Thyroid gland (tissue), 4 donors: ENCODE results near the gene KRTAP2-3. TPM values are rescaled to one million over a fixed set of nuclear protein-coding genes. Genes with fewer than 3 reads are reported as not detected.
"Not testable (repeated sequence)": the region's sequence is repeated elsewhere in the genome, so short reads cannot be mapped to it uniquely, and the experiment has no call there.

Source experiments
- DNase-seq, 2 donors: peaks; one replicate each; pipeline ENCODE4 v3.0.0-alpha.2; 2019
- H3K27ac ChIP-seq, 3 donors: fragments of 200-600 bp; sonication (generic); 1 replicate in 2 of 3; 2 replicates in 1 of 3; pipeline ENCODE4 v1.5.1; 2016 to 2019; ENCODE audit warnings: mild to moderate bottlenecking in 1 of 3, moderate library complexity in 1 of 3
- H3K27me3 ChIP-seq: fragments of 200-600 bp; sonication (generic); one replicate; pipeline ENCODE4 v1.5.1; 2019
- H3K36me3 ChIP-seq, 2 donors: fragments of 200-600 bp; sonication (generic); one replicate each; pipeline ENCODE4 v1.5.1; 2016 to 2019
- H3K4me1 ChIP-seq, 2 donors: fragments of 200-600 bp; sonication (generic); one replicate each; pipeline ENCODE4 v1.5.1; 2017 to 2019
- H3K4me3 ChIP-seq, 3 donors: fragments of 200-600 bp; sonication (generic); replicated peaks in 1 of 3; 1 replicate in 2 of 3; 2 replicates in 1 of 3; pipeline ENCODE4 v1.5.1; 2016; ENCODE audit warnings: mild to moderate bottlenecking in 1 of 3
- H3K9me3 ChIP-seq: fragments of 200-600 bp; sonication (generic); one replicate; pipeline ENCODE4 v1.5.1; 2017
- POLR2A ChIP-seq, 2 donors: fragments of 450-650 bp; IDR thresholded peaks; one replicate each; pipeline ENCODE4 v1.6.1; 2017; ENCODE audit warnings: antibody characterized with exemption in 2 of 2, mild to moderate bottlenecking in 2 of 2, moderate library complexity in 1 of 2
- WGBS, 2 donors: methylation state at CpG; one replicate each; pipeline ENCODE4 v1.1.5; 2017; 5-methylcytosine and 5-hydroxymethylcytosine counted together
- intact Hi-C: fragments of 100-400 bp; cut with DNase I; formaldehyde crosslinking; loops from one replicate; pipeline ENCODE4 v1.15.1; 2023
- total RNA-seq, 4 donors: library from RNA; depleted of rRNA; stranded (reverse); fragments of >200 nt; gene quantifications; one replicate each; pipeline ENCODE4 v1.2.3, GENCODE V29; 2016
- TF ChIP-seq, protein P1 (sequence below), 6 experiments: fragments of 200-600 bp in 3 of 6; fragments of 450-650 bp in 3 of 6; sonication (generic) in 3 of 6; IDR thresholded peaks; one replicate each; pipeline ENCODE4 v1.5.1; 2016 to 2019; ENCODE audit warnings: antibody characterized with exemption in 6 of 6, mild to moderate bottlenecking in 2 of 6, inconsistent platforms in 1 of 6, moderate library complexity in 1 of 6

Gene KRTAP2-3, protein sequence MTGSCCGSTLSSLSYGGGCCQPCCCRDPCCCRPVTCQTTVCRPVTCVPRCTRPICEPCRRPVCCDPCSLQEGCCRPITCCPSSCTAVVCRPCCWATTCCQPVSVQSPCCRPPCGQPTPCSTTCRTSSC
- not detected for total RNA-seq

DNA sequence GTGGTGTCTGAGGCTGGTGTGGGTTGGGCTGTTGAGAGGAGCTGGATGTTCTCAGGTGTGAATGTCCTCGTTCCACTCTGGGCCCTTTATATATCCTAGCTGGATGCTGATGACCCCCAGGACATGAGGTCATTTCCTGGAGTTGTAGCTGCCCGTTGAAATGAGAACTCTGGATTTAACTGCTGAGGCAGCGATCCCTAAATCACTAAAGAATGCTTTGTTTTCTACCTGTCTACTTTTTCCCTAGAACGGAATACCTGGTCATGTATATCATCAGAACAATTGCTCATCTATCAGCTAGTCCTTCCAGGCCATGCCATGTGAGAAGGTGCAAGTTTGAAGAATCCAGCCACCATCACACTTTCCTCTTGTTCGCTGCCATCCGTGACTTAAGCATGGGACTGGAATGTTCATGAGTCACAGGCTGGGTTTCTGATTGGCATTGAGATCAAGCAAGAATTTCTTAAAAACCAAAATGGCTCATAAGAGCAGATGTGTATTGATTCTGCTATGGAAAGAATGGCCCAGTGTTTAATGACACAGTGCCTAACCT, at the start of gene KRTAP2-3:
KRTAP2-3 (minus strand) TSS at position 63 of the 553 bp plus-strand sequence. CDS start 64 bp downstream, outside the sequence.
- H3K36me3 ChIP-seq = no peaks in the 10 kb centered on the region
- no peaks in the 10 kb centered on the region for H3K27me3 ChIP-seq
- no peak within 1 kb of the TSS for H3K27ac ChIP-seq
- intact Hi-C loops = no loop called here
- H3K9me3 ChIP-seq = no peaks in the 10 kb centered on the region
- H3K4me3 ChIP-seq = no peak within 1 kb of the TSS
- DNase-seq = no peak
- 71 to 78% methylated on average over 6 of the region's 6 CpGs for WGBS, 2 donors
- H3K4me1 ChIP-seq = no peaks in the 10 kb centered on the region
- TF ChIP-seq, protein P1, sequence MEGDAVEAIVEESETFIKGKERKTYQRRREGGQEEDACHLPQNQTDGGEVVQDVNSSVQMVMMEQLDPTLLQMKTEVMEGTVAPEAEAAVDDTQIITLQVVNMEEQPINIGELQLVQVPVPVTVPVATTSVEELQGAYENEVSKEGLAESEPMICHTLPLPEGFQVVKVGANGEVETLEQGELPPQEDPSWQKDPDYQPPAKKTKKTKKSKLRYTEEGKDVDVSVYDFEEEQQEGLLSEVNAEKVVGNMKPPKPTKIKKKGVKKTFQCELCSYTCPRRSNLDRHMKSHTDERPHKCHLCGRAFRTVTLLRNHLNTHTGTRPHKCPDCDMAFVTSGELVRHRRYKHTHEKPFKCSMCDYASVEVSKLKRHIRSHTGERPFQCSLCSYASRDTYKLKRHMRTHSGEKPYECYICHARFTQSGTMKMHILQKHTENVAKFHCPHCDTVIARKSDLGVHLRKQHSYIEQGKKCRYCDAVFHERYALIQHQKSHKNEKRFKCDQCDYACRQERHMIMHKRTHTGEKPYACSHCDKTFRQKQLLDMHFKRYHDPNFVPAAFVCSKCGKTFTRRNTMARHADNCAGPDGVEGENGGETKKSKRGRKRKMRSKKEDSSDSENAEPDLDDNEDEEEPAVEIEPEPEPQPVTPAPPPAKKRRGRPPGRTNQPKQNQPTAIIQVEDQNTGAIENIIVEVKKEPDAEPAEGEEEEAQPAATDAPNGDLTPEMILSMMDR (IDR thresholded peaks at IDR 0.05) = no peak
- TF ChIP-seq POLR2A (IDR thresholded peaks at IDR 0.05) = no peak

DNA sequence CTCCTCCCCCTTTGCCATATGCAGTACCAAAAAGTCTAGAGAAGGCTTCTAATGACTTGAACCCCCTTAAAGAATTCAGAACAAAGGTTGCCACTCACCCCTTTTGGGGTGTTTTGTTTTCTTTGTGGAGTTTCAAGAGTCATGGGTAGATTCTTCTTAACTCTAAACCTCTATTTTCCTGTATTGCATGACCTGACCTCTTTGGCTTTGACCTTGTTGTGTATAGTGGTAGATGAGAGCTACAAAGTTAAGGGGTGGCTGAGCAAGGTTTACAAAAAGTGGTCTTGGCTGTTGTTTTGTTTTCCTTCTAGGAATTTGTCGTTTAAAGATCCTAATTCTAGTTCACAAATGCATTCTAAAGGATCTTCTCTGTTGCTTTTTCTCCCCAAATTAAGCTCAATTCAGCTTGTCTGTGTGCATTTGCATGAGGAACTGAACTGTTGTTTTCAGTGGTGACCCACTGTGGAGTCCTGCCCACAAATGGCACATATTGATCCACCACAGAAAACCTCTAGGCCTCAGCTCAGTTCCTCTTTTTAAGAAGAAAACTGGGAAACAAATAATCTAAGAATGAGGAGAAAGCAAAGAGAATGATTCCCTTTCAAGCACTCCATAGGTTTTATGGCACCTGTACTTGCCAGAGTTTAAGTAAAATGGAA, 48.9 kb upstream of the KRTAP2-3 start:
- H3K27me3 ChIP-seq, H3K36me3 ChIP-seq, H3K4me3 ChIP-seq, DNase-seq, H3K4me1 ChIP-seq, intact Hi-C loops, H3K27ac ChIP-seq, H3K9me3 ChIP-seq: not testable (repeated sequence)
- WGBS, 2 donors = 0 to 13% methylated on average over 1 of the region's 1 CpG

DNA sequence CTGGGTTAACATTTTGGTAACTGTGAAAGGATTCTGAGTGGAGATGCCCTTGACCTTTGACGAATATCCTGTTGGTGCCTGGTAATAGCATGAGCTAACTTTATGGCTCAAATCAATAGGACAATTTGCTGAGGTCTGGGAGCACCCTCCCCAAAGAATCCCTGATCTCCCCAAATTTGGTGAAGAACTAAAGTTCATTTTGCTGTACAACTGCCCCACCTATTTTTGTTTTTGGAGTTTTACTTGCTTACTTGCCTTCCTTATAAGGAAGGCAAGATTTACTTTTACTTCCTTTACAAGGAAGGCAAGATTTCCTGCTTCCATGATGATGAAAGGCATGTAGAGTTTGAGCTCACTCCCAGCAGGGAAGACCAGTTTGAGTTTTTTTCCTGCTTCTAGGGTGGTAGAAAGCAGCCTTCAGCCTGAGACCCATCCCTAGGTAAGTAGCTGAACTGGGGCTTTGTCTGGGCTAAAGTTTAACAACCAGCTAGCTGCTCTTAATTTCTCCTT, 48.1 kb upstream of the KRTAP2-3 start:
- 74 to 82% methylated on average over 1 of the region's 1 CpG for WGBS, 2 donors
- Histone ChIP-seq H3K27me3 (no peaks in the 10 kb centered on the region), H3K9me3 (no peaks in the 10 kb centered on the region), H3K4me1 (no peaks in the 10 kb centered on the region), H3K36me3 (no peaks in the 10 kb centered on the region), H3K27ac (no peak overlapping the region), H3K4me3 (no peak overlapping the region)
- DNase-seq = no peak
- intact Hi-C loops = no loop called here
- no peak for TF ChIP-seq POLR2A (IDR thresholded peaks at IDR 0.05)
- TF ChIP-seq, protein P1 (IDR thresholded peaks at IDR 0.05) = no peak

DNA sequence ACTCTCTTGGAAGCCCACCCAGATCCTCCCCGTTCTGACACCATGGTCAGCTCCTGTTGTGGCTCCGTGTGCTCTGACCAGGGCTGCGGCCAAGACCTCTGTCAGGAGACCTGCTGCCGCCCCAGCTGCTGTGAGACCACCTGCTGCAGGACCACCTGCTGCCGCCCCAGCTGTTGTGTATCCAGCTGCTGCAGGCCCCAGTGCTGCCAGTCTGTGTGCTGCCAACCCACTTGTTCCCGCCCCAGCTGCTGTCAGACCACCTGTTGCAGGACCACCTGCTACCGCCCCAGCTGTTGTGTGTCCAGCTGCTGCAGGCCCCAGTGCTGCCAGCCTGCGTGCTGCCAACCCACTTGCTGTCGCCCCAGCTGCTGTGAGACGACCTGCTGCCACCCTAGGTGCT, 45.4 kb upstream of the KRTAP2-3 start, which contains the start of gene KRTAP4-9:
KRTAP4-9 (plus strand) TSS at position 43 of the 400 bp plus-strand sequence; CDS start at position 43, 0 bp downstream.
- H3K9me3 ChIP-seq, H3K27me3 ChIP-seq, H3K4me3 ChIP-seq, H3K27ac ChIP-seq, intact Hi-C loops, DNase-seq, H3K4me1 ChIP-seq, H3K36me3 ChIP-seq: not testable (repeated sequence)
- WGBS, 2 donors = 63 to 77% methylated on average over 2 to 7 of the region's 10 CpGs

DNA sequence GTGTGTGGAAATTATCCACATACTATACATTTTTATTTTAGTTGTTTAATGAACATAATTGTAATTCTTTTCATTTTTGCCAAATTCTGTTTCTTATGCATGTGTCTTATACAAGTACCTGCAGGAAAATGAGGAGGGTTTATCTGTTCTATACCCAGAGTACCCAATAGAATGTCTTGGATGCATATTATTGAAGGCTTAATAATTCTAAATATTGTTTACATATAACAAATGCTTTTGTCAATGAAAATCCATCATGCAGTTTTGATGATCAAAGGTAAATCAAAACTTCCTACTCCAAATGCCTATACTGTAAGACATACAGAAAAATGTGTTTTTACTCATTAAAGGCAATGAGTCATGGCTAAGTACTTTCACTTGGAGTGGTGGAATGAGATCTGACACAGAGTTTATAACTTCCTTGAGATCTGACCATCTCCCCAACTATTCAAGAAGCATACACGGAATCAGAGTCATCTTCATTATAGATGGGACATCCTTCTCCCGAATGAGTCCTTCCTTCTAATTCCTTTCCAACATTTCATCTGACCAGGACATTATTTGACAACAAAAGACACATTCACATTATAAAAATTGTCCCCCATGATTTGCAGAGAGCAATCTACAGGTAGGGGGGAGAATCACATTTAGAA, 44.6 kb upstream of the KRTAP2-3 start:
- not testable (repeated sequence) for H3K36me3 ChIP-seq

DNA sequence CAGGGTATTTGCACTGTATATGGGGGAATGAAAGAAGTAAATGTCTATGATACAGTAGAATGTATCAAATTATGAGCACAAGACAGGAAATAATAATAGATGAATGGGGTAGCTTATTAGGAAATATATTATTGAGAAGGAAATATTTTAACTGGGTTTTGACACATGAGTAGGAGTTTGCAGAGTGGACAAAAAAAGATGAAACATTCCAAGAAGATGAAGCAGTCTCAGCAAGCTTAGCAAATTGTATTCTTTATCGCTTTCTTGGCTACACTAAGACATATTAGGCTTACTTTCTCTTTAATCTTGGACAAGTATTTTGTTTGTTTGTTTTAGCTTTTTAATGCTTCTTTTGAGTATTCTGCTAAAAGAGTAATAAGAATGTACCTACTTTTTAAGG, 44.0 kb upstream of the KRTAP2-3 start:
- H3K36me3 ChIP-seq = no peaks in the 10 kb centered on the region
- no peaks in the 10 kb centered on the region for H3K9me3 ChIP-seq
- no peaks in the 10 kb centered on the region for H3K27me3 ChIP-seq
- no peak for DNase-seq
- 88 to 94% methylated on average over 1 of the region's 1 CpG for WGBS, 2 donors
- TF ChIP-seq, protein P1 (IDR thresholded peaks at IDR 0.05) = no peak
- TF ChIP-seq POLR2A (IDR thresholded peaks at IDR 0.05) = no peak
- no peak overlapping the region for H3K27ac ChIP-seq
- H3K4me1 ChIP-seq = no peaks in the 10 kb centered on the region
- H3K4me3 ChIP-seq = no peak overlapping the region
- intact Hi-C loops = no loop called here

More for the DNA sequence above, 44.6 kb upstream of the KRTAP2-3 start:
- H3K27ac ChIP-seq, DNase-seq, H3K4me3 ChIP-seq, H3K27me3 ChIP-seq, H3K9me3 ChIP-seq, intact Hi-C loops, H3K4me1 ChIP-seq: not testable (repeated sequence)
- WGBS, 2 donors = 74 to 75% methylated on average over 2 of the region's 2 CpGs
